Kidney (tissue), 14 donors: Measurements from ENCODE around the gene USH1G. TPM values are rescaled to one million over a fixed set of nuclear protein-coding genes. Genes with fewer than 3 reads are reported as not detected.

Experiments used
- DNase-seq, 5 donors: peaks; one replicate each; pipeline ENCODE4 v3.0.0-alpha.2; 2013 to 2020
- FAIRE-seq: peaks from 2 replicates; lab custom pipeline; 2012; peaks lifted over from hg19 to GRCh38; lab: Jason Lieb, UNC
- H3K27ac ChIP-seq, 2 donors: one replicate each; pipeline ENCODE4 v1.7.0; 2013; ENCODE audit warnings: low read depth in 2 of 2, low read length in 2 of 2, inconsistent platforms in 1 of 2
- H3K27me3 ChIP-seq: one replicate; pipeline ENCODE4 v1.7.1; 2013; ENCODE audit warnings: low read length, inconsistent platforms; ENCODE audit not compliant: control insufficient read depth, insufficient read depth
- H3K36me3 ChIP-seq, 3 donors: one replicate each; pipeline versions ENCODE4 v1.7.0 to v1.7.1; 2013; ENCODE audit warnings: low read length in 3 of 3, control low read depth in 1 of 3, inconsistent platforms in 1 of 3; ENCODE audit not compliant: insufficient read depth in 3 of 3, control insufficient read depth in 2 of 3
- H3K4me1 ChIP-seq, 3 donors: one replicate each; pipeline versions ENCODE4 v1.7.0 to v1.7.1; 2013; ENCODE audit warnings: low read length in 3 of 3, inconsistent platforms in 1 of 3, low read depth in 1 of 3; ENCODE audit not compliant: control insufficient read depth in 2 of 3, insufficient read depth in 2 of 3
- H3K4me3 ChIP-seq, 3 donors: one replicate each; pipeline versions ENCODE4 v1.7.0 to v1.8.1; 2013; ENCODE audit warnings: low read length in 3 of 3, control low read depth in 1 of 3, inconsistent platforms in 1 of 3
- H3K9ac ChIP-seq, 3 donors: one replicate each; pipeline versions ENCODE4 v1.7.0 to v1.7.1; 2013; ENCODE audit warnings: low read length in 3 of 3, control low read depth in 1 of 3, inconsistent platforms in 1 of 3
- H3K9me3 ChIP-seq, 3 donors: one replicate each; pipeline versions ENCODE4 v1.7.0 to v1.7.1; 2013; ENCODE audit warnings: low read length in 3 of 3, control low read depth in 1 of 3, inconsistent platforms in 1 of 3; ENCODE audit not compliant: control insufficient read depth in 2 of 3, insufficient read depth in 1 of 3
- CTCF ChIP-seq: IDR thresholded peaks from 3 replicates; pipeline ENCODE4 v1.5.1; 2012; ENCODE audit warnings: mild to moderate bottlenecking, moderate library complexity, borderline replicate concordance; ENCODE audit not compliant: insufficient read depth; ENCODE audit errors: extremely low read depth
- intact Hi-C: fragments of 100-400 bp; cut with DNase I; formaldehyde crosslinking; loops from one replicate; pipeline ENCODE4 v1.11.1; 2022
- polyA plus RNA-seq: library from polyadenylated mRNA; stranded (reverse); fragments of 350-450 nt; fragmentation: Illumina TruSeq; extraction: RNeasy Lipid Tissue Mini Kit (QIAGEN cat#74804); gene quantifications from one replicate; pipeline ENCODE4 v1.2.3, GENCODE V29; 2014; ENCODE audit warnings: low read depth, low replicate concordance; ENCODE audit not compliant: insufficient read depth
- total RNA-seq: library from RNA; stranded (reverse); fragmentation: NEBNext Ultra II Directional; extraction: Animal tissue kit (Norgen Biotek cat#: 25700); gene quantifications from one replicate; pipeline ENCODE4 v1.2.1, GENCODE V29; 2021
- donor health status: control.
- donor health status: control.
- donor health status: control.
- donor health status: control.
- donor health status: control.
- donor health status: DM: yes; HTN: yes; CAD: no.
- donor health status: Normal renal cell carcinoma (clear cell type).

The USH1G gene
- total and polyA plus RNA-seq, 2 donors from 2014 or later, result 0.17 to 0.22 TPM

GRCh38 chr17:74875155-74875976, 47.7 kb downstream of the USH1G start:
- Histone ChIP-seq H3K27ac (no peak overlapping the region), H3K27me3 (no peaks in the 10 kb centered on the region), H3K4me3 (no peak overlapping the region), H3K4me1 (peaks cover 0 to 12% (median 4%) of the 10 kb centered on the region in 3 donors), H3K9ac (no peak overlapping the region), H3K36me3 (no peaks in the 10 kb centered on the region), H3K9me3 (no peaks in the 10 kb centered on the region)
- no peak for TF ChIP-seq CTCF
- DNase-seq, result no peak
- no peak for FAIRE-seq
- intact Hi-C loops, result no loop called here

GRCh38 chr17:74874615-74875037, 48.4 kb downstream of the USH1G start:
- peaks cover 0 to 12% (median 4%) of the 10 kb centered on the region in 3 donors for H3K4me1 ChIP-seq
- H3K36me3 ChIP-seq, result no peaks in the 10 kb centered on the region
- H3K27me3 ChIP-seq, result no peaks in the 10 kb centered on the region
- intact Hi-C loops, result no loop called here
- H3K27ac ChIP-seq, result no peak overlapping the region
- DNase-seq (no peak), FAIRE-seq (no peak)
- no peaks in the 10 kb centered on the region for H3K9me3 ChIP-seq
- no peak overlapping the region for H3K9ac ChIP-seq
- no peak for TF ChIP-seq CTCF
- no peak overlapping the region for H3K4me3 ChIP-seq

- DNase-seq, result peak in 2 of 5 donors; percentile 36 to 62
- peaks cover 0 to 12% (median 4%) of the 10 kb centered on the region in 3 donors for H3K4me1 ChIP-seq
- peak overlapping the region; percentile 76 to 96 (median 79) for H3K4me3 ChIP-seq
- TF ChIP-seq CTCF, result no peak
- no peaks in the 10 kb centered on the region for H3K27me3 ChIP-seq
- peak overlapping the region in 1 of 2 donors; percentile 94 for H3K27ac ChIP-seq
- peak overlapping the region in 1 of 3 donors; percentile 47 for H3K9ac ChIP-seq
- no peaks in the 10 kb centered on the region for H3K9me3 ChIP-seq
- no peak for FAIRE-seq
- intact Hi-C loops, result no loop called here
- no peaks in the 10 kb centered on the region for H3K36me3 ChIP-seq
These were observed 49.0 kb downstream of the USH1G start for GRCh38 chr17:74873874-74874614.
